ENCODE measurements around the gene FSCN2.

FSCN2 gene

GRCh38 chr17:81491761-81492160 lies 36.4 kb upstream of the FSCN2 start:
- no peak for DNase-seq

GRCh38 chr17:81492202-81492601 lies 36.0 kb upstream of the FSCN2 start:
- DNase-seq = no peak

GRCh38 chr17:81492706-81493105 lies 35.5 kb upstream of the FSCN2 start:
- DNase-seq = no peak

- DNase-seq = no peak
Observed at GRCh38 chr17:81493198-81494038, 34.8 kb upstream of the FSCN2 start.

GRCh38 chr17:81494626-81495377 lies 33.4 kb upstream of the FSCN2 start:
- DNase-seq = peak; percentile 96

GRCh38 chr17:81498953-81499600 lies 29.1 kb upstream of the FSCN2 start:
- no peak for DNase-seq

GRCh38 chr17:81499601-81499970 lies 28.6 kb upstream of the FSCN2 start:
- DNase-seq = no peak

- no peak for DNase-seq
Observed at GRCh38 chr17:81500047-81500446, 28.1 kb upstream of the FSCN2 start.

GRCh38 chr17:81502471-81503017 lies 25.6 kb upstream of the FSCN2 start:
- no peak for DNase-seq

- DNase-seq = no peak
Observed at GRCh38 chr17:81503619-81504018, 24.6 kb upstream of the FSCN2 start.

GRCh38 chr17:81508639-81509206 lies 19.5 kb upstream of the FSCN2 start:
- no peak for DNase-seq

GRCh38 chr17:81509207-81509971 lies 18.8 kb upstream of the FSCN2 start:
- no peak for DNase-seq

GRCh38 chr17:81509972-81510784 lies 18.0 kb upstream of the FSCN2 start:
- no peak for DNase-seq

GRCh38 chr17:81510785-81511553 lies 17.2 kb upstream of the FSCN2 start:
- DNase-seq = no peak

GRCh38 chr17:81511554-81511803 lies 16.7 kb upstream of the FSCN2 start:
- no peak for DNase-seq

GRCh38 chr17:81511804-81512561 lies 16.2 kb upstream of the FSCN2 start:
- DNase-seq = no peak

- DNase-seq = peak; percentile 54
Observed at GRCh38 chr17:81512562-81513371, 15.4 kb upstream of the FSCN2 start, which contains the start of gene ACTG1. Gene ACTG1, minus strand, starts transcription at chr17:81512799. Its CDS starts 445 bp downstream, at chr17:81512354.

GRCh38 chr17:81513372-81513752 lies 14.8 kb upstream of the FSCN2 start:
- DNase-seq = no peak
